HEK293 (cell line): ENCODE data around the gene OSGEPL1.

Source experiments
- BCL11A ChIP-seq: fragments of 450-650 bp; formaldehyde crosslinking; IDR thresholded peaks from 2 replicates; pipeline ENCODE4 v1.5.1; 2016; ENCODE audit warnings: low read depth, missing biosample characterization, missing genetic modification characterization
- FEZF1 ChIP-seq: fragments of 450-650 bp; formaldehyde crosslinking; IDR thresholded peaks from 2 replicates; pipeline ENCODE4 v1.5.1; 2016; ENCODE audit warnings: missing biosample characterization, missing genetic modification characterization
- SP2 ChIP-seq: fragments of 450-650 bp; formaldehyde crosslinking; IDR thresholded peaks from 2 replicates; pipeline ENCODE4 v1.5.1; 2016; ENCODE audit warnings: missing biosample characterization, missing genetic modification characterization
- YY1 ChIP-seq: fragments of 450-650 bp; formaldehyde crosslinking; IDR thresholded peaks from 2 replicates; pipeline ENCODE4 v1.5.1; 2018; ENCODE audit warnings: missing biosample characterization, missing genetic modification characterization
- YY2 ChIP-seq: fragments of 450-650 bp; formaldehyde crosslinking; IDR thresholded peaks from 2 replicates; pipeline ENCODE4 v1.5.1; 2016; ENCODE audit warnings: missing biosample characterization, missing genetic modification characterization
- ZEB2 ChIP-seq: fragments of 450-650 bp; formaldehyde crosslinking; IDR thresholded peaks from 2 replicates; pipeline ENCODE4 v1.5.1; 2016; ENCODE audit warnings: missing biosample characterization, missing genetic modification characterization
- ZNF140 ChIP-seq: fragments of 450-650 bp; formaldehyde crosslinking; IDR thresholded peaks from 2 replicates; pipeline ENCODE4 v1.5.1; 2016; ENCODE audit warnings: missing biosample characterization, missing genetic modification characterization
- ZNF16 ChIP-seq: fragments of 450-650 bp; formaldehyde crosslinking; IDR thresholded peaks from 2 replicates; pipeline ENCODE4 v1.5.1; 2016; ENCODE audit warnings: low read depth, missing biosample characterization, missing genetic modification characterization
- ZNF37A ChIP-seq: fragments of 450-650 bp; IDR thresholded peaks from 2 replicates; pipeline ENCODE4 v1.5.1; 2018; ENCODE audit warnings: missing biosample characterization, missing genetic modification characterization
- TF ChIP-seq, protein P1 (sequence below): fragments of 450-650 bp; formaldehyde crosslinking; IDR thresholded peaks from 2 replicates; pipeline ENCODE4 v1.5.1; 2016; ENCODE audit warnings: missing biosample characterization, missing genetic modification characterization
- TF ChIP-seq, protein P2 (sequence below): fragments of 450-650 bp; formaldehyde crosslinking; IDR thresholded peaks from 2 replicates; pipeline ENCODE4 v1.5.1; 2016; ENCODE audit warnings: missing biosample characterization, missing genetic modification characterization
- TF ChIP-seq, protein P3 (sequence below): sonication (generic); formaldehyde crosslinking; IDR thresholded peaks from 2 replicates; pipeline ENCODE4 v1.8.1; 2022; ENCODE audit warnings: mild to moderate bottlenecking, moderate library complexity, missing genetic modification reagents

DNA sequence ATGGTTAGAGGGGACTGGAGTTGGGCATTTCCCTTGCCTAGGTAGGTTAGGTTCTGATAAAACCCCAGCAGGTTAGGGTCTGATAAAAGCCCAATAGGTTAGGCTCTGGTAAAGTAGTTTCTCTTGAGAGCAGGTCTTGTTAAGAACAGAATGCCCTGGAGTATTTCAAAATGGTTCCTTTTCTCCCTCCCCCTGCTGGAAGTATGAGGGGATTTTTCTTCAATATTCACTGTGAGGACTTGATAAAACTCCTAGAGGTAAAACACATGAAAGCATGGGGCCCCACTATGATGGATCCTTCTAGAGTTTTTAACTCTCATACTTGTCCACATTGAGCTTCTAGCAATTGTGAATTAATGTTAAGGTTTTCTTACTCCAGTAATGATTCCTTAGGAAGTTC is 60.5 kb downstream of the OSGEPL1 start:
- TF ChIP-seq, protein P1, sequence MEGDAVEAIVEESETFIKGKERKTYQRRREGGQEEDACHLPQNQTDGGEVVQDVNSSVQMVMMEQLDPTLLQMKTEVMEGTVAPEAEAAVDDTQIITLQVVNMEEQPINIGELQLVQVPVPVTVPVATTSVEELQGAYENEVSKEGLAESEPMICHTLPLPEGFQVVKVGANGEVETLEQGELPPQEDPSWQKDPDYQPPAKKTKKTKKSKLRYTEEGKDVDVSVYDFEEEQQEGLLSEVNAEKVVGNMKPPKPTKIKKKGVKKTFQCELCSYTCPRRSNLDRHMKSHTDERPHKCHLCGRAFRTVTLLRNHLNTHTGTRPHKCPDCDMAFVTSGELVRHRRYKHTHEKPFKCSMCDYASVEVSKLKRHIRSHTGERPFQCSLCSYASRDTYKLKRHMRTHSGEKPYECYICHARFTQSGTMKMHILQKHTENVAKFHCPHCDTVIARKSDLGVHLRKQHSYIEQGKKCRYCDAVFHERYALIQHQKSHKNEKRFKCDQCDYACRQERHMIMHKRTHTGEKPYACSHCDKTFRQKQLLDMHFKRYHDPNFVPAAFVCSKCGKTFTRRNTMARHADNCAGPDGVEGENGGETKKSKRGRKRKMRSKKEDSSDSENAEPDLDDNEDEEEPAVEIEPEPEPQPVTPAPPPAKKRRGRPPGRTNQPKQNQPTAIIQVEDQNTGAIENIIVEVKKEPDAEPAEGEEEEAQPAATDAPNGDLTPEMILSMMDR (tag by site-specific recombination) = no peak
- no peak for TF ChIP-seq SP2 (tag by site-specific recombination)
- TF ChIP-seq YY2 (tag by site-specific recombination) = no peak
- TF ChIP-seq ZNF16 (tag by site-specific recombination) = no peak
- TF ChIP-seq, protein P2, sequence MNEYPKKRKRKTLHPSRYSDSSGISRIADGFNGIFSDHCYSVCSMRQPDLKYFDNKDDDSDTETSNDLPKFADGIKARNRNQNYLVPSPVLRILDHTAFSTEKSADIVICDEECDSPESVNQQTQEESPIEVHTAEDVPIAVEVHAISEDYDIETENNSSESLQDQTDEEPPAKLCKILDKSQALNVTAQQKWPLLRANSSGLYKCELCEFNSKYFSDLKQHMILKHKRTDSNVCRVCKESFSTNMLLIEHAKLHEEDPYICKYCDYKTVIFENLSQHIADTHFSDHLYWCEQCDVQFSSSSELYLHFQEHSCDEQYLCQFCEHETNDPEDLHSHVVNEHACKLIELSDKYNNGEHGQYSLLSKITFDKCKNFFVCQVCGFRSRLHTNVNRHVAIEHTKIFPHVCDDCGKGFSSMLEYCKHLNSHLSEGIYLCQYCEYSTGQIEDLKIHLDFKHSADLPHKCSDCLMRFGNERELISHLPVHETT = no peak
- no peak for TF ChIP-seq ZEB2 (tag by site-specific recombination)
- no peak for TF ChIP-seq FEZF1 (tag by site-specific recombination)
- TF ChIP-seq, protein P3, sequence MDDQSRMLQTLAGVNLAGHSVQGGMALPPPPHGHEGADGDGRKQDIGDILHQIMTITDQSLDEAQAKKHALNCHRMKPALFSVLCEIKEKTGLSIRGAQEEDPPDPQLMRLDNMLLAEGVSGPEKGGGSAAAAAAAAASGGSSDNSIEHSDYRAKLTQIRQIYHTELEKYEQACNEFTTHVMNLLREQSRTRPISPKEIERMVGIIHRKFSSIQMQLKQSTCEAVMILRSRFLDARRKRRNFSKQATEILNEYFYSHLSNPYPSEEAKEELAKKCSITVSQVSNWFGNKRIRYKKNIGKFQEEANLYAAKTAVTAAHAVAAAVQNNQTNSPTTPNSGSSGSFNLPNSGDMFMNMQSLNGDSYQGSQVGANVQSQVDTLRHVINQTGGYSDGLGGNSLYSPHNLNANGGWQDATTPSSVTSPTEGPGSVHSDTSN = no peak
- no peak for TF ChIP-seq BCL11A
- no peak for TF ChIP-seq ZNF140 (tag by site-specific recombination)
- no peak for TF ChIP-seq YY1
- no peak for TF ChIP-seq ZNF37A
